ENCODE measurements around the gene ASCL2.
"Not testable (repeated sequence)": the region's sequence is repeated elsewhere in the genome, so short reads cannot be mapped to it uniquely, and the experiment has no call there.

ASCL2 gene

GRCh38 chr11:2298795-2299761 is 28.7 kb upstream of the ASCL2 start:
- no peak for DNase-seq (ENCODE audit: low read depth in 2 of 3, low spot score in 1 of 3)

- DNase-seq (ENCODE audit: low read depth in 2 of 3, low spot score in 1 of 3) = no peak
These were observed 27.9 kb upstream of the ASCL2 start for GRCh38 chr11:2298131-2298794.

GRCh38 chr11:2297623-2298030 is 27.2 kb upstream of the ASCL2 start:
- no peak for DNase-seq (ENCODE audit: low read depth in 2 of 3, low spot score in 1 of 3)

- no peak for DNase-seq (ENCODE audit: low read depth in 2 of 3, low spot score in 1 of 3)
These were observed 26.7 kb upstream of the ASCL2 start for GRCh38 chr11:2296913-2297622.

GRCh38 chr11:2295971-2296912 is 25.9 kb upstream of the ASCL2 start:
- no peak for DNase-seq (ENCODE audit: low read depth in 2 of 3, low spot score in 1 of 3)

- no peak for DNase-seq (ENCODE audit: low read depth in 2 of 3, low spot score in 1 of 3)
These were observed 24.5 kb upstream of the ASCL2 start for GRCh38 chr11:2294926-2295290.

- no peak for DNase-seq (ENCODE audit: low read depth in 2 of 3, low spot score in 1 of 3)
These were observed 23.9 kb upstream of the ASCL2 start for GRCh38 chr11:2293984-2294925.

GRCh38 chr11:2293531-2293971 is 23.2 kb upstream of the ASCL2 start:
- no peak for DNase-seq (ENCODE audit: low read depth in 2 of 3, low spot score in 1 of 3)

- no peak for DNase-seq (ENCODE audit: low read depth in 2 of 3, low spot score in 1 of 3)
These were observed 20.0 kb upstream of the ASCL2 start for GRCh38 chr11:2290351-2290841.

GRCh38 chr11:2289859-2290258 is 19.5 kb upstream of the ASCL2 start:
- DNase-seq (ENCODE audit: low read depth in 2 of 3, low spot score in 1 of 3) = no peak

GRCh38 chr11:2289350-2289749 is 19.0 kb upstream of the ASCL2 start:
- DNase-seq (ENCODE audit: low read depth in 2 of 3, low spot score in 1 of 3) = no peak

- no peak for DNase-seq (ENCODE audit: low read depth in 2 of 3, low spot score in 1 of 3)
These were observed 16.7 kb upstream of the ASCL2 start for GRCh38 chr11:2287091-2287490.

GRCh38 chr11:2286350-2286749 is 16.0 kb upstream of the ASCL2 start:
- not testable (repeated sequence) for DNase-seq (ENCODE audit: low read depth in 2 of 3, low spot score in 1 of 3)

- DNase-seq (ENCODE audit: low read depth in 2 of 3, low spot score in 1 of 3) = no peak
These were observed 9.8 kb upstream of the ASCL2 start for GRCh38 chr11:2280208-2280607.

GRCh38 chr11:2277933-2278523 is 7.6 kb upstream of the ASCL2 start:
- no peak for DNase-seq (ENCODE audit: low read depth in 2 of 3, low spot score in 1 of 3)

- no peak for DNase-seq (ENCODE audit: low read depth in 2 of 3, low spot score in 1 of 3)
These were observed 6.6 kb upstream of the ASCL2 start for GRCh38 chr11:2277008-2277346.

GRCh38 chr11:2276280-2277007 is 6.1 kb upstream of the ASCL2 start:
- DNase-seq (ENCODE audit: low read depth in 2 of 3, low spot score in 1 of 3) = no peak

Data from stimulated activated CD4-positive, alpha-beta T cell treated with anti-CD3 and anti-CD28 coated beads, Interleukin-12 subunit alpha, Interleukin-12 subunit beta, amount 100 ng/mL, for 48 hours (primary cell).